A673 (cell line): ENCODE results near the gene UNC45B. TPM values are rescaled to one million over a fixed set of nuclear protein-coding genes. Genes with fewer than 3 reads are reported as not detected.

Experiments used
- BruUV-seq: library from RNA; stranded (reverse); fragments of 400-500 nt; replicated peaks from 2 replicates; lab custom pipeline; 2021; lab: Mats Ljungman, UMichigan
- CTCF ChIA-PET: fragments of 300-600 bp; sonication (Branson Sonifier 250); formaldehyde crosslinking; loops from one replicate; lab custom pipeline; 2022; ENCODE audit warnings: antibody characterized with exemption; lab: Charles Lee
- POLR2A ChIA-PET: fragments of 300-600 bp; sonication (Branson Sonifier 250); formaldehyde crosslinking; loops from one replicate; lab custom pipeline; 2022; ENCODE audit warnings: antibody characterized with exemption; ENCODE audit not compliant: low non-redundant PET; lab: Charles Lee
- DNase-seq: peaks from one replicate; pipeline ENCODE4 v3.0.0-alpha.2; 2015; ENCODE audit warnings: low spot score
- H3K27ac ChIP-seq: fragments of 200-600 bp; sonication (generic); 2 replicates; pipeline ENCODE4 v1.5.1; 2016; ENCODE audit warnings: mixed run types, low read depth, mild to moderate bottlenecking, mixed read lengths, antibody characterized with exemption, low read length; ENCODE audit not compliant: poor library complexity, severe bottlenecking
- H3K27me3 ChIP-seq: fragments of 200-600 bp; sonication (generic); replicated peaks from 2 replicates; pipeline ENCODE4 v1.6.1; 2017; ENCODE audit warnings: mixed run types, low read depth, mild to moderate bottlenecking, mixed read lengths, antibody characterized with exemption, low read length; ENCODE audit not compliant: insufficient read depth, poor library complexity
- H3K36me3 ChIP-seq: fragments of 200-600 bp; sonication (generic); 2 replicates; pipeline ENCODE4 v1.6.1; 2016; ENCODE audit warnings: mixed run types, mild to moderate bottlenecking, mixed read lengths, antibody characterized with exemption, low read length; ENCODE audit not compliant: insufficient read depth, poor library complexity, severe bottlenecking
- H3K4me1 ChIP-seq: fragments of 200-600 bp; sonication (generic); 2 replicates; pipeline ENCODE4 v1.6.1; 2017; ENCODE audit warnings: mixed run types, mild to moderate bottlenecking, mixed read lengths, antibody characterized with exemption, low read length; ENCODE audit not compliant: insufficient read depth, poor library complexity, severe bottlenecking
- H3K4me3 ChIP-seq: fragments of 200-600 bp; sonication (generic); 2 replicates; pipeline ENCODE4 v1.5.1; 2016; ENCODE audit warnings: low read depth, mixed run types, mild to moderate bottlenecking, mixed read lengths, low read length; ENCODE audit not compliant: poor library complexity, severe bottlenecking
- H3K9me3 ChIP-seq: fragments of 200-600 bp; sonication (generic); 2 replicates; pipeline ENCODE4 v1.6.1; 2016; ENCODE audit warnings: mixed run types, low read depth, mild to moderate bottlenecking, mixed read lengths, antibody characterized with exemption, low read length; ENCODE audit not compliant: poor library complexity, severe bottlenecking
- EZH2 ChIP-seq: fragments of 200-600 bp; sonication (generic); IDR thresholded peaks from 2 replicates; pipeline ENCODE4 v1.6.1; 2017; ENCODE audit warnings: borderline replicate concordance, low read depth, mild to moderate bottlenecking, mixed read lengths, antibody characterized with exemption, low read length; ENCODE audit not compliant: poor library complexity, severe bottlenecking
- intact Hi-C: fragments of 100-400 bp; cut with micrococcal nuclease; formaldehyde crosslinking; loops from one replicate; pipeline ENCODE4 v1.10.0; 2022; ENCODE audit not compliant: unreplicated experiment
- total RNA-seq: library from RNA; stranded (reverse); gene quantifications from 2 replicates; pipeline ENCODE4 v1.2.3, GENCODE V29; 2021
- TF ChIP-seq, protein P1 (sequence below): fragments of 300-800, 200-600 bp; sonication (generic); conservative IDR thresholded peaks from 2 replicates; pipeline ENCODE4 v1.5.1; 2017; ENCODE audit warnings: low read depth, mild to moderate bottlenecking, antibody characterized with exemption, low read length, moderate library complexity, mixed read lengths

Gene UNC45B
- total RNA-seq, 1 experiment from 2014 or later, result not detected

DNA sequence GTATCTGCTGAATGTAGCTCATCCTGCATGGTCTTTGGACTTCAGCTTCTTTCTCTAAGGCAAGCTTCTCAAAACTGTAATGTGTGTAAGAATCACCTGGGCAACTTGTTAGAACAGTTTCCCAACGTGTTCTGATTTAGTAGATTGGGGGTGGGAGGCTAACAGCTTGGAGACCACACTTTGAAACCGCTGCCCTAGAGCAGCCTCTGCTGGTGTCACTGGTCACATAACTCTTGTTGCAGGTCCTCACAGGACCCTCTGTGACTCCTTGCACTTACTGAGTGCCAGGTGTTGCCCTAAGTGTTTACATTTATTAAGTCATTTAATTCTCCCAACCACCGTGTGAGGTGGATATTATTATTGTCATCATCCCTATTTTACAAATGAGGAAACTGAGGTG is 36.7 kb downstream of the UNC45B start:
- Histone ChIP-seq H3K4me1 (no peaks in the 10 kb centered on the region), H3K9me3 (no peaks in the 10 kb centered on the region), H3K27ac (no peak overlapping the region), H3K27me3 (no peaks in the 10 kb centered on the region), H3K4me3 (no peak overlapping the region), H3K36me3 (no peaks in the 10 kb centered on the region)
- no peak for TF ChIP-seq EZH2
- TF ChIP-seq, protein P1, sequence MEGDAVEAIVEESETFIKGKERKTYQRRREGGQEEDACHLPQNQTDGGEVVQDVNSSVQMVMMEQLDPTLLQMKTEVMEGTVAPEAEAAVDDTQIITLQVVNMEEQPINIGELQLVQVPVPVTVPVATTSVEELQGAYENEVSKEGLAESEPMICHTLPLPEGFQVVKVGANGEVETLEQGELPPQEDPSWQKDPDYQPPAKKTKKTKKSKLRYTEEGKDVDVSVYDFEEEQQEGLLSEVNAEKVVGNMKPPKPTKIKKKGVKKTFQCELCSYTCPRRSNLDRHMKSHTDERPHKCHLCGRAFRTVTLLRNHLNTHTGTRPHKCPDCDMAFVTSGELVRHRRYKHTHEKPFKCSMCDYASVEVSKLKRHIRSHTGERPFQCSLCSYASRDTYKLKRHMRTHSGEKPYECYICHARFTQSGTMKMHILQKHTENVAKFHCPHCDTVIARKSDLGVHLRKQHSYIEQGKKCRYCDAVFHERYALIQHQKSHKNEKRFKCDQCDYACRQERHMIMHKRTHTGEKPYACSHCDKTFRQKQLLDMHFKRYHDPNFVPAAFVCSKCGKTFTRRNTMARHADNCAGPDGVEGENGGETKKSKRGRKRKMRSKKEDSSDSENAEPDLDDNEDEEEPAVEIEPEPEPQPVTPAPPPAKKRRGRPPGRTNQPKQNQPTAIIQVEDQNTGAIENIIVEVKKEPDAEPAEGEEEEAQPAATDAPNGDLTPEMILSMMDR, result no peak
- BruUV-seq, result no TSS peak
- POLR2A ChIA-PET, result no interaction called here
- intact Hi-C loops, result no loop called here
- no peak for DNase-seq
- CTCF ChIA-PET, result no interaction called here

DNA sequence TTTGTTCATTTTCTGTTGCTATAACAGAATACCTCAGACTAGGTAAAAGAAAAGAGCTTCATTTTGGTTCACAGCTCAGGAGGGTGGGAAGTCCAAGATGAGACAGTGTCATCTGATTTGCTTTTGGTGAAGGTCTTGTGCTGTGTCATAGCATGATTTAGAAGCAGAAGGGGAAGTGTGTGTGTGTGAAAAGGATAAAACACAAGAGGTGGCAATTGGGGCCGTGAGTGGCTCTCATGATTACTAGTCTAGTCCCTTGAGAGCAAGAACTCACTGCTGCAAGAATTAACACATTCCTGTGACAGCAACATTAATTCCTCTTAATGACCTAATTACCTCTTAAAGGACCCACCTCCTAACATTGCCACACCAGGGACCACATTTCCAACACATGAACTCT is 38.2 kb downstream of the UNC45B start:
- H3K9me3 ChIP-seq, result no peaks in the 10 kb centered on the region
- no peaks in the 10 kb centered on the region for H3K4me1 ChIP-seq
- no peak overlapping the region for H3K4me3 ChIP-seq
- ChIA-PET CTCF (no interaction called here), POLR2A (no interaction called here)
- no peaks in the 10 kb centered on the region for H3K27me3 ChIP-seq
- TF ChIP-seq EZH2, result no peak
- TF ChIP-seq, protein P1, result no peak
- no peak for DNase-seq
- intact Hi-C loops, result no loop called here
- no peak overlapping the region for H3K27ac ChIP-seq
- H3K36me3 ChIP-seq, result no peaks in the 10 kb centered on the region
- BruUV-seq, result no TSS peak

DNA sequence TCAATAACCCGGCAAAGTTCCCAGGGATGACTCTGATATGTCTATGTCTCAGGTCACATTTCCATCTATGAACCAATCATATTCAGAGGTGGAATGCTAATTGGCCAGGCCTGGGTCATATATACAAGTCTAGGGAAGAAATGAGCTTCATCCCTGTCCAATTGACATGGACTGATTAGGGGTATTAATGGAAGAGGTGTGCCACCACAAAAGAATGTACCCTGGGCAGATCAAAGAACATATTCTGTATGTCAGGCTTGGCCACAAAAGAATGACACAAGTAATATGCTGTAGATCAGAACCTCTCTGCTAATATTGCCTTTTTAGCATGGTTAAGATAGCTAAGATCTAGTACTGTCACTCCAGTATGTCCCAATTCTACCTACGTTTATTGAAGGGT is 39.9 kb downstream of the UNC45B start:
- no TSS peak for BruUV-seq
- intact Hi-C loops, result no loop called here
- no peak overlapping the region for H3K4me3 ChIP-seq
- ChIA-PET POLR2A (no interaction called here), CTCF (no interaction called here)
- H3K9me3 ChIP-seq, result no peaks in the 10 kb centered on the region
- no peak for DNase-seq
- no peak overlapping the region for H3K27ac ChIP-seq
- no peaks in the 10 kb centered on the region for H3K36me3 ChIP-seq
- no peak for TF ChIP-seq EZH2
- TF ChIP-seq, protein P1, result no peak
- no peaks in the 10 kb centered on the region for H3K27me3 ChIP-seq
- H3K4me1 ChIP-seq, result no peaks in the 10 kb centered on the region
